ENCODE results near the gene C2CD5. TPM values are rescaled to one million over a fixed set of nuclear protein-coding genes. Genes with fewer than 3 reads are reported as not detected.

The C2CD5 gene
- total and polyA plus RNA-seq, 2 of the 13 experiments (the other 11 are each of a cell fraction or from before 2014, with no cell fraction given): 12.6 to 14.6 TPM

- TF ChIP-seq ZNF121 (CRISPR knock-in tag; IDR thresholded peaks at IDR 0.05) (no peak), HOXA3 (CRISPR knock-in tag; IDR thresholded peaks at IDR 0.05) (no peak), YY1 (IDR thresholded peaks at IDR 0.05; ENCODE audit: insufficient read depth, insufficient replicate concordance, low read depth, low read length) (no peak), RCOR2 (CRISPR knock-in tag; IDR thresholded peaks at IDR 0.05) (no peak), ARID3A (IDR thresholded peaks at IDR 0.05; ENCODE audit: low read depth, low read length) (peak; percentile 79; the same call in 1 of the 2 replicates), NAIF1 (CRISPR knock-in tag; IDR thresholded peaks at IDR 0.05; ENCODE audit: borderline replicate concordance) (no peak), CHD4 (IDR thresholded peaks at IDR 0.05; ENCODE audit: borderline replicate concordance, low read length) (no peak), ISL2 (CRISPR knock-in tag; IDR thresholded peaks at IDR 0.05) (no peak), JUND (CRISPR knock-in tag; IDR thresholded peaks at IDR 0.05) (no peak), NCOA5 (CRISPR knock-in tag; IDR thresholded peaks at IDR 0.05) (no peak), ZBTB40 (IDR thresholded peaks at IDR 0.05) (no peak), ZBTB40 (CRISPR knock-in tag; IDR thresholded peaks at IDR 0.05) (no peak), GRHL1 (CRISPR knock-in tag; conservative IDR thresholded peaks at IDR 0.05) (no peak)
Measured at GRCh38 chr12:22459838-22460490, 84.4 kb downstream of the C2CD5 start (continued).
